Loucy (cell line): ENCODE data around the gene ADAMTS2.

ENCODE experiments used
- EZH2phosphoT487 ChIP-seq: fragments of 200-600 bp; IDR thresholded peaks from 2 replicates; pipeline ENCODE4 v1.6.1; 2018; ENCODE audit warnings: antibody characterized with exemption, mild to moderate bottlenecking, moderate library complexity, borderline replicate concordance
- TF ChIP-seq, protein P1 (sequence below): fragments of 200-600 bp; sonication (generic); conservative IDR thresholded peaks from 2 replicates; pipeline ENCODE4 v1.5.1; 2014; ENCODE audit warnings: mild to moderate bottlenecking, antibody characterized with exemption, low read length

DNA sequence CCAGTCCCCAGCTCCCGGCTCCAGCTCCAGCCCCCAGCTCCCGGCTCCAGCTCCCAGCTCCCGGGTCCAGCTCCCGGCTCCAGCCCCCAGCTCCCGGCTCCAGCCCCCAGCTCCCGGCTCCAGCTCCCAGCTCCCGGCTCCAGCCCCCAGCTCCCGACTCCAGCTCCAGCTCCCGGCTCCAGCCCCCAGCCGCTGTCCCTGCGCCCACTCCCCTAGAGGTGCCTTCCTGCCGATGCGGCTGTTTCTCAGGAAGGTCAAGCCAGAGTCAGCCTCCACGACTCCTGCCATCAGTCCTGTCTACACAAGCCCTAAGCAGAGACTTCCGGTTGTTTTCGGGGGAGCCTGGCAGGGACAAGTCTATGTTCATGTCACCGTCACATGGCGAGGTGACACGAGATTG lies 210.3 kb downstream of the ADAMTS2 start:
- TF ChIP-seq, protein P1, sequence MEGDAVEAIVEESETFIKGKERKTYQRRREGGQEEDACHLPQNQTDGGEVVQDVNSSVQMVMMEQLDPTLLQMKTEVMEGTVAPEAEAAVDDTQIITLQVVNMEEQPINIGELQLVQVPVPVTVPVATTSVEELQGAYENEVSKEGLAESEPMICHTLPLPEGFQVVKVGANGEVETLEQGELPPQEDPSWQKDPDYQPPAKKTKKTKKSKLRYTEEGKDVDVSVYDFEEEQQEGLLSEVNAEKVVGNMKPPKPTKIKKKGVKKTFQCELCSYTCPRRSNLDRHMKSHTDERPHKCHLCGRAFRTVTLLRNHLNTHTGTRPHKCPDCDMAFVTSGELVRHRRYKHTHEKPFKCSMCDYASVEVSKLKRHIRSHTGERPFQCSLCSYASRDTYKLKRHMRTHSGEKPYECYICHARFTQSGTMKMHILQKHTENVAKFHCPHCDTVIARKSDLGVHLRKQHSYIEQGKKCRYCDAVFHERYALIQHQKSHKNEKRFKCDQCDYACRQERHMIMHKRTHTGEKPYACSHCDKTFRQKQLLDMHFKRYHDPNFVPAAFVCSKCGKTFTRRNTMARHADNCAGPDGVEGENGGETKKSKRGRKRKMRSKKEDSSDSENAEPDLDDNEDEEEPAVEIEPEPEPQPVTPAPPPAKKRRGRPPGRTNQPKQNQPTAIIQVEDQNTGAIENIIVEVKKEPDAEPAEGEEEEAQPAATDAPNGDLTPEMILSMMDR, result no peak
- no peak for TF ChIP-seq EZH2phosphoT487
